GM18507 (cell line): Measurements from ENCODE around the gene RAB30.
"Not testable (repeated sequence)": the region's sequence is repeated elsewhere in the genome, so short reads cannot be mapped to it uniquely, and the experiment has no call there.

ENCODE experiments used
- DNase-seq: peaks from one replicate; pipeline ENCODE4 v3.0.0; 2011; ENCODE audit warnings: low read depth; ENCODE audit not compliant: insufficient read length; ENCODE audit errors: extremely low spot score
- FAIRE-seq: peaks from 2 replicates; lab custom pipeline; 2011; peaks lifted over from hg19 to GRCh38; lab: Jason Lieb, UNC

RAB30 gene

GRCh38 chr11:82995235-82995634 lies 76.5 kb downstream of the RAB30 start:
- no peak for DNase-seq
- no peak for FAIRE-seq

- FAIRE-seq (no peak), DNase-seq (no peak)
Observed at GRCh38 chr11:82994604-82995230, 77.0 kb downstream of the RAB30 start.

- DNase-seq = no peak
- no peak for FAIRE-seq
Observed at GRCh38 chr11:82992223-82992622, 79.5 kb downstream of the RAB30 start.

GRCh38 chr11:82989628-82990404 lies 81.9 kb downstream of the RAB30 start:
- DNase-seq (no peak), FAIRE-seq (no peak)

GRCh38 chr11:82988936-82989627 lies 82.6 kb downstream of the RAB30 start:
- DNase-seq (no peak), FAIRE-seq (no peak)

GRCh38 chr11:82987997-82988396 lies 83.7 kb downstream of the RAB30 start:
- no peak for FAIRE-seq

GRCh38 chr11:82986446-82986845 lies 85.3 kb downstream of the RAB30 start:
- DNase-seq (no peak), FAIRE-seq (no peak)

More at GRCh38 chr11:82987997-82988396, 83.7 kb downstream of the RAB30 start:
- DNase-seq = no peak

- FAIRE-seq (no peak), DNase-seq (no peak)
Observed at GRCh38 chr11:82981852-82982251, 89.8 kb downstream of the RAB30 start.

GRCh38 chr11:82980947-82981346 lies 90.8 kb downstream of the RAB30 start:
- FAIRE-seq = no peak
- no peak for DNase-seq

GRCh38 chr11:82980292-82980691 lies 91.4 kb downstream of the RAB30 start:
- DNase-seq (no peak), FAIRE-seq (no peak)

- DNase-seq (no peak), FAIRE-seq (no peak)
Observed at GRCh38 chr11:82979824-82980223, 91.9 kb downstream of the RAB30 start.

GRCh38 chr11:82978422-82979099 lies 93.1 kb downstream of the RAB30 start:
- DNase-seq (no peak), FAIRE-seq (peak; percentile 70)

- FAIRE-seq = no peak
- no peak for DNase-seq
Observed at GRCh38 chr11:82976786-82977185, 94.9 kb downstream of the RAB30 start.

GRCh38 chr11:82975882-82976281 lies 95.8 kb downstream of the RAB30 start:
- DNase-seq (no peak), FAIRE-seq (peak; percentile 18)

GRCh38 chr11:82974851-82975250 lies 96.8 kb downstream of the RAB30 start:
- FAIRE-seq (no peak), DNase-seq (no peak)

- DNase-seq = no peak
- no peak for FAIRE-seq
Observed at GRCh38 chr11:82974135-82974534, 97.6 kb downstream of the RAB30 start.

GRCh38 chr11:82972103-82972502 lies 99.6 kb downstream of the RAB30 start:
- DNase-seq (no peak), FAIRE-seq (peak; percentile 36)

- peak; percentile 76 for FAIRE-seq
- not testable (repeated sequence) for DNase-seq
Observed at GRCh38 chr11:82971519-82971946, 100.2 kb downstream of the RAB30 start.

- FAIRE-seq, DNase-seq: not testable (repeated sequence)
Observed at GRCh38 chr11:82970507-82971083, 101.1 kb downstream of the RAB30 start.

- peak; percentile 93 for FAIRE-seq
Observed at GRCh38 chr11:82969811-82970210, 101.9 kb downstream of the RAB30 start.

More at GRCh38 chr11:82969811-82970210, 101.9 kb downstream of the RAB30 start:
- DNase-seq = peak; percentile 22
